CD4-positive, alpha-beta T cell treated with Interleukin-4 for 1 hour (primary cell): ENCODE results near the gene ERAL1.

Experiments used
- DNase-seq, 2 donors: peaks; one replicate each; pipeline ENCODE4 v3.0.0-alpha.2; 2020 to 2022

The ERAL1 gene

GRCh38 chr17:28880572-28880945, 25.7 kb downstream of the ERAL1 start:
- DNase-seq, result no peak

GRCh38 chr17:28881533-28882056, 26.8 kb downstream of the ERAL1 start:
- no peak for DNase-seq

- no peak for DNase-seq
These were observed 27.5 kb downstream of the ERAL1 start for GRCh38 chr17:28882154-28882895.

- no peak for DNase-seq
These were observed 29.3 kb downstream of the ERAL1 start for GRCh38 chr17:28883967-28884702.

- no peak for DNase-seq
These were observed 30.5 kb downstream of the ERAL1 start for GRCh38 chr17:28885363-28885762.

GRCh38 chr17:28885951-28886350, 31.1 kb downstream of the ERAL1 start:
- DNase-seq, result no peak

GRCh38 chr17:28887871-28888471, 33.2 kb downstream of the ERAL1 start:
- DNase-seq, result no peak

GRCh38 chr17:28888832-28889231, 34.0 kb downstream of the ERAL1 start:
- DNase-seq, result no peak

- no peak for DNase-seq
These were observed 35.2 kb downstream of the ERAL1 start for GRCh38 chr17:28889996-28890395.

GRCh38 chr17:28891201-28891600, 36.4 kb downstream of the ERAL1 start:
- DNase-seq, result no peak

- no peak for DNase-seq
These were observed 37.2 kb downstream of the ERAL1 start for GRCh38 chr17:28892024-28892423.

GRCh38 chr17:28893248-28894183, 38.7 kb downstream of the ERAL1 start:
- DNase-seq, result peak; percentile 25 to 51

- no peak for DNase-seq
These were observed 41.1 kb downstream of the ERAL1 start for GRCh38 chr17:28895794-28896447.

- no peak for DNase-seq
These were observed 41.7 kb downstream of the ERAL1 start for GRCh38 chr17:28896491-28896883.

GRCh38 chr17:28896884-28897768, 42.3 kb downstream of the ERAL1 start, which contains the start of gene FLOT2:
Gene FLOT2 (minus strand): TSS chr17:28897733. CDS start chr17:28897574, 159 bp downstream.
- DNase-seq, result peak; percentile 58 to 65

- DNase-seq, result peak; percentile 19 to 41
These were observed 43.1 kb downstream of the ERAL1 start for GRCh38 chr17:28897769-28898526.

GRCh38 chr17:28898527-28898955, 43.7 kb downstream of the ERAL1 start:
- no peak for DNase-seq

GRCh38 chr17:28899212-28899815, 44.5 kb downstream of the ERAL1 start:
- DNase-seq, result no peak

GRCh38 chr17:28900986-28901726, 46.3 kb downstream of the ERAL1 start:
- DNase-seq, result no peak
